GM19328 (cell line): Measurements from ENCODE around the gene STOML1.
"Not testable (repeated sequence)": the region's sequence is repeated elsewhere in the genome, so short reads cannot be mapped to it uniquely, and the experiment has no call there.

Experiments
- ATAC-seq: cut with Tn5 transposase; IDR thresholded peaks from one replicate; pipeline ENCODE4 v1.9.1; 2021; ENCODE audit warnings: mild to moderate bottlenecking, moderate library complexity; ENCODE audit not compliant: unreplicated experiment

Gene STOML1

DNA sequence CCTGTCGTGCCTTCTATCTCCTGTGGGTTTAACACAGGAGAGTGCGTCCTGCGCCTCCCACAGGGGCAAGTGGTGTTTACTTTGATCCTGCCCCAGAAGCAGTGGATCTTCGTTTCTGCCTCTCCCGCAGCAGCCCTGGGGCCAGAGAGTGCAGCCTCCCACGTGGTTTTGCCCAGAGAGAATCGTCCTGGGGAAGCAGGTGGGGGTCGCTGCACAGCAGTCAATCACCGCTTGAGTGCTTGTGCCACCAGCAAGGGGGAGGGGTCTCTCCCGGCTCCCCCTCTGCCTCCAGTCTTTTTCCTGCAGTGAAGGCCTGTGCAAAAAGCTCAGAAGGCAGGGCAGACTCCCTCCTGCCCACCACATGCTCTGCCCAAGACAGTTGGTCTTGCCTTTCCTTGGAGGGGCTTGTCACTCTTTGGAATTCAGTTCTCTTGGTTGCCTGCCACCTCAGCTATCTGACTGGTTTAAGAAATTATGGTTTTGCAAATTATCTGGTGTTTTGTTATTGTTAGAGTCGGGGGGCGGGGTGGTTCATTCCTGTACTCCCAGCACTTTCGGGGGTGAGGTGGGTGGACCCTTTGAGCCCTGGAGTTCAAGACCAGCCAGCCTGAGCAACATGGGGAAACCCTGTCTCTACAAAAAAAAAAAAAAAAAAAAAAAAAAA, 26.9 kb downstream of the STOML1 start:
- peak; percentile 21 for ATAC-seq

DNA sequence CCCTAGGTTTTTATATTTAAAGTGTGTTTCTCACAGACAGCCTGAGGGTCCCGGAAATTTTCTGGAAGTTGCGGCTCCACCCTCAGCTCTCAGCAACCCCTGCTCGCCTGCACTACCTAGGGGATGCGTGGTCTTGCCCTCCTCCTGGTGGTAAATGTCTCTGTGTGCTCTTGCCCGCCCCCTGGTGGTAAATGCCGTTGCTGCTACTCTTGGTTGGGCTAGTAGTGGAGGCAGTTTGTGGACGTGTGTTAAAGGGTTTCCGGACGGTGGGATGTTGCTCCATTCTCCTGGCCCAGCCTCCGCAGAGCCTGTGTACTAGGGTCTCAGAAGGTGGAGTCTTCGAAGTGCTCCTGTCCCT, 27.4 kb downstream of the STOML1 start:
- peak; percentile 53 for ATAC-seq

DNA sequence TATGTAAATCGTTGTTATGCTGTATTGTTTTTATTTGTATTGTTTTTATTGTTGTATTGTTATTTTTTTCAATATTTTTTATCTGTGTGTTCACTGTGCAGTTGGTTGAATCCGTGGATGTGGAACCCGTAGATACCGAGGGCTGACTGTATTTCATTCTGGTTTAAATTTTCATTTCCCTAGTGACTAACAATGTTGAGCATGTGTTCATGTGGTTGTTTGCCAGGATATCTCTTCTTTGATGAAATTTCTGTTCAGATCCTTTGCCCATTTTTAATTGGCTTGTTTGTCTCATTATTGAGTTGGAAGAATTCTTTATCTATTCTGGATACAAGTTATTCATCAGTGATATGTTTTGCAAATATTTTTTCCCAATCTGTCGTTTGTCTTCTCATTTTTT, 29.7 kb downstream of the STOML1 start:
- no peak for ATAC-seq

DNA sequence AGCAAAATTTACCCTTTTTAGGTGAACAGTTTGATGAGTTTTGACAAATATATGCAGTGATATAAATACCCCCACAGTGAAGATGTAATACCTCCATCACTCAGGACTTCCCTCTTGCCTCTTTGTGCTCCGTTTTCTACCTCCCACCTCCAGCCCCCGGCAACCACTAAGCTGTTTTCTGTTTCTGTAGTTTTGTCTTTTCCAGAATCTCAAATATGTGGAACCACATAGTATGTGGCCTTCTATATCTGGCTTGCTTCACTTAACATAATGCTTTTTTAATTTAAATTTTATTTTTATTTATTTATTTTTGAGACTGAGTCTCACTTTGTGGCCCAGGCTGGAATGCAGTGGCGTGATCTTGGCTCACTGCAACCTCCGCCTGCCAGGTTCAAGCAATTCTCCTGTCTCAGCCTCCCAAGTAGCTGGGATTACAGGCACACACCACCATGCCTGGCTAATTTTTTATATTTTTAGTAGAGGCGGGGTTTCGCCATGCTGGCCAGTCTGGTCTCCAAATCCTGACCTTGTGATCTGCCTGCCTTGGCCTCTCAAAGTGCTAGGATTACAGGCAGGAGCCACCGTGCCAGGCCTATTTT, 31.5 kb downstream of the STOML1 start:
- not testable (repeated sequence) for ATAC-seq

DNA sequence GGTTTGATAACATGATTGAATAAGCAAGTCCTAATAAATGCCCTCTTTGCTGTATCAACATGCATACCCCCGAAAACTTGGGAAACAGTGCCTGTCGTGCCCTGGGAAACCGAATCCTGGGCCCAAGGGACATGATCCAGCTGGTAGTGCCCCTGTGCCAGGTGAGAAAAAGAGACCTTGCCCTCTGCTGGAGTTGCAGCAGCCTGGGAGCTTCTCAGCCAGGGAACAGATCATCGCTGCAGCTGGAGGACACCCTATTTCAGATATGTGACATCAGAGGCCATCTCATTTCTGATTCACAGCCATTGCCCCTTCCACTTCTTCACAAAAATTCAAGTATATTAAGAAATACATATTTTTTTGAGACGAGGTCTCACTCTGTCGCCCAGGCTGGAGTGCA, 32.3 kb downstream of the STOML1 start:
- ATAC-seq, result no peak

DNA sequence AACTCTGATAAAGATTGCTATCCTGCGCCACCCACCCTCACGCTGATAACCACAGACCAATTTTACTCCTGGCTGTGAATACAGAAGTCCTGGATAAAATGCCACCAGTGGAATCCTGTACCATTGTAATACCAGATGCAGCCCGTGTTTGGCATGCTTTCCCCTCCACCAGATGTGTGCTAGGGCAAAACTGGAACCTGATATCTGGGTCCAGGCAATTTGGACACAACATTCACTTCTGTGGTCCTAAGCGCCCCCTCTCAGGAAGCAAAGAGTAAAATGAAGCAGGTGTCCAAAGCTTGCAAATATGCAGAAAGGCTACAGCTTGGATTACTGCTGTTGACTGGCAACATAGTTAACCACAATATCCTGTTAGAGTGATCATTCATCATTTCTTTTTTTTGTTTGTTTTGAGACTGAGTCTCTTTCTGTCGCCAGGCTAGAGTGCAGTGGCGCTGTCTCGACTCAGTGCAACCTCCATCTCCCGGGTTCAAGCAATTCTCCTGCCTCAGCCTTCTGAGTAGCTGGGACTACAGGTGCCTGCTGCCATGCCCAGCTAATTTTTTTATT, 33.0 kb downstream of the STOML1 start:
- ATAC-seq, result no peak

DNA sequence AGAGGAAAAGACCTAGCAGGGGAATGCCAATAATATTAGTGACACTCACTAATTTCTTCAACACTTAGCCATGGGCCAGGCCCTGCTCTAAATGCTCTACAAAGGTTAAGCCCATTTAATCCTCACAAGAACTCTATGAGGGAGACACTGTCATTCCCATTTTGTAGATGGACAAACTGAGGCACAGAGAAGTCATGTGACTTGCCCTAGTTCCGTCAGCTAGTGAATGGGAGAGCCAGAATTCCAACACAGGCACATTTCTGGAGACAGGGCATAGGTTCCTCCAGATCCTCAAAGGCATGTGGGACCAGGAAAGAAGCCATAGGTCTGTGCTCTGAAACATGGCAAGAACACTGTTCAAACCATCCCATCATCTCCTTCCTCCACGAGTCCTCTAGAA, 34.3 kb downstream of the STOML1 start:
- no peak for ATAC-seq

DNA sequence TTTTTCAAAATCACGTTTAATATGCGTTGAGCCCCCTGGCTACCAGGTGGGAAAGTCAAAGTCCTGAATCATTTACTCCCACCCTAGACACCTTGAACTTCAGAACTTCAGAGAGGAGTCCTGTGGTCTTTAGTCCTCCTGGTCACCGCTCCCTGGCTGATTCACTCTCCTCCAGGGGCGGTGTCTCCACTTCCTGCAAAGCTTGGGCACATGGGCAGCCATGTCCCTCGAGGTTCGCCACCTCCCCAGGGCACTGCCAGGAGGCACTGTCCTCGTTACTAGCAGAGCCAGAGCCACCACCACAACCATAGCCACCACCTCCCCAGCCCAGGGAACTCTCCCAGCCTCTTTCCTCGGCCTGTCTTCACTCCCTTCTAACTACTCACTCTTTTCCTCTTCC, 34.8 kb downstream of the STOML1 start:
- no peak for ATAC-seq

DNA sequence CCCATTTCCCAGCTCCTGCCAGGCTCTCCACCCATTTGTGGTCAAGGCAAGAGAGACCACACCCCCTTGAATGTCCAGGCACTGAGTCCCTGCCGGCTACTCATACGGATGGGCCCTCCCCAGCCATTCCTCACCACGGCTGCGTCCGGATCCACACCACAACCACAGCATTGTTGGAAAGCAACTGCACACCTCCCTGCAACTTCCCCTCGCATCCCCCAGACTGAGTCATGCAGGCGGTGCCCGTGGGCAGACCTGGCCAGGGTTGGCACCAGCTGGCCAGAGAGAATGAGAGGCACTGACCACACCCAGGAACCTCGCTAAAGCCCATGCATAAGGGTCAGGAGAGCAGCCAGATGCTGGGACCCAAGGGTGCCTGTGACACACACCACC, 35.4 kb downstream of the STOML1 start:
- ATAC-seq, result no peak

DNA sequence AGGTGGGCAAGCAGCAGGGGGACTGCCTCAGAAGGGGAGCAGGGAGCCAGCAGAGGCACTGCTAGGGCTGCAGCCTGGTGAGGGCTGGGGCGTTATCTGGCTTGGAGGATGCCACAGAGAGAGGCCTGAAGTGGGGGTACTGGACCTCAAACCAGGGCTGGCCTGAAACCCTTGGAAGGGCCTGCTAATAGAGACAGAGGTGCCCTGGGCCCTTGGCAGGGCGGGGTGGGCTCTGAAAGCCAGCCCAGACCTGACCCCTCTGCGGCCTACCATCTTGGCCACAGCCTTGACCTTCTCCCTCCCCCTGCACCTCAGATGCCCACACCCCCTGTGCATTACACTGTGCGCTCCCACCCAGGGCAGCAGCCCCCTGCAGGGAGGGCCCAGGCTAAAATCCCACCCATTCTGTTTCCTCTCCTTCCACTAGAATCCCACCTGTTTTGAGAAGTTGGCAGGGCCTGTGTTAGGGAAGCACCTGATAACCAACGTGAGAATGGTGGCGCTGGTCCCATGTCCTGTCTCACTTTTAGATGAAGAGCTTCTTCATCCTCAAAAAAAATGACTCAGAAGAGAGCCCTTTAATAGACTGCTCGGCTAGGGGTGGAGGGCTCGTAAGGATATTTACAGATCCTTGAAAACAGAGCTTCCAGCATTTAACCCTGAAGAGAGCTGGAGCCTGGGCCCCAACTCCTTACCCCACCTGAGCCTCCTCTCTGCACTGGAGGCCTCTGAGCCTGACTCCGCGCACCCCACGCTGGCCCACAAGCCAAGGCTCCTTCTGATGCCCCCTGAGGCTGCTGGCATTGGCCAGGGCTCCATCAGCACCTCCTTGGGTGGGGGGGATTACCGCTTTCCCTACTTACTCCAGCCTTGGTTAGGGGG, 36.0 kb downstream of the STOML1 start:
- ATAC-seq, result no peak

DNA sequence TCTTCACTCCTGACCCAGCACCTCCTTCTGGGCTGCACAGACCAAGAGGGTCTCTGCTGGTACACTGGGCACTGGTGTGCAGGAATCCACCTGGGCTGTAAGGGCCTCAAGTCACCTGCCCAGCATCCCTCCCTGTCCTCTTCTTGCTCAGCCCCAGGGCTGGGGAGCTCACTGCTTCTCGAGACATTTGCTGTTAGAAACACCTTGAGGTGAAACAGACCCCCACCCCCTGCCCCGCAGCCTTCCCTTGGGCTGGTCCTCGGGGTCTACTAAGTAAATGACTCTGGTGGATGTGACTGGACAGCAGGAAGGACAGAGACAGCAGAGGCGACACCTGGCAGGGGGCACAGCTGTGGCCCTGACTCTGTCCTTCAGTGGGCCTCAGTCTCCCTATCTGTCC, 36.8 kb downstream of the STOML1 start:
- ATAC-seq, result no peak

DNA sequence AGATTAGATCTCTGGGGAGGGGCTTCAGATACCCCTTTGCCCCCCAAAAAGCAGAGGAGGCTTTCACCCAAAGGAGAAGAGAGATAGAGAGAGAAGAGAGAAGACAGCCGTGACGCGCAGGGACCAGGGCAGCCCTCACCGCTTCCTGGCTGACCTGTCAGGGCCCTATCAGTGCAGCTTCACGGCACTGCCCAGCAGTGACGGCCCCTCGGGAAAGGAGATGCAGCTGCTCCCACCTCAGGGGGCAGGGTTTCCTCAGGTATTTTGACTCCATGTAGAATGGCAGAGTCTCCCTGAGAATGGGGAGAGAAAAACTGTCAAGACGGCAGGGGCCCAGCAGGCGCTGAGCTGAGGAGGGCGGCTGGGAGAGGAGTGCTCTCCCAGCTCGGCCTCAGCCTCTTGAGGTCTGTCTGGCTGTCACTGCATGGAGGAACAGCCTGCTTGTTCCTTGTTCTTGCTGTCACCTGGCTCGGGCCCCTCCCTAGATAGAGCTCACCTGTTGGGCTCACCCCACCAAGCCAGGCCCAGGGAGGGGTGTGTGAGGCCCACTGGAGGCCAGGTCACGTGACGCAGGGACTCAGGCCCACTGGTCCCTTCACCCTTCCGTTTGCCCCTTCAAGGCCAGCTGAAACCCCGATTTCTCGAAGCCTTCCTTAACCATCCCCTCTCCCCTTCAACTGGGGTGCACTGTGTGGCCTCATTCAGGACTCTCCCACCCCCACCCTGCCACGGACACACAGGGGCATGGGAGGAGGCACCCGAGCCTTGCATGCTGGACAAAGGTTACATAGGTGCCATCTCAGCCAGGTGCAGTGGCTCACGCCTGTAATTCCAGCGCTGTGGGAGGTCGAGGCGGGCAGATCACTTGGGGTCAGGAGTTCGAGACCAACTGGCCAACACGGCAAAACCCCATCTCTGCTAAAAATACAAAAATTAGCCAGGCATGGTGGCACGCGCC, 37.6 kb downstream of the STOML1 start:
- no peak for ATAC-seq

DNA sequence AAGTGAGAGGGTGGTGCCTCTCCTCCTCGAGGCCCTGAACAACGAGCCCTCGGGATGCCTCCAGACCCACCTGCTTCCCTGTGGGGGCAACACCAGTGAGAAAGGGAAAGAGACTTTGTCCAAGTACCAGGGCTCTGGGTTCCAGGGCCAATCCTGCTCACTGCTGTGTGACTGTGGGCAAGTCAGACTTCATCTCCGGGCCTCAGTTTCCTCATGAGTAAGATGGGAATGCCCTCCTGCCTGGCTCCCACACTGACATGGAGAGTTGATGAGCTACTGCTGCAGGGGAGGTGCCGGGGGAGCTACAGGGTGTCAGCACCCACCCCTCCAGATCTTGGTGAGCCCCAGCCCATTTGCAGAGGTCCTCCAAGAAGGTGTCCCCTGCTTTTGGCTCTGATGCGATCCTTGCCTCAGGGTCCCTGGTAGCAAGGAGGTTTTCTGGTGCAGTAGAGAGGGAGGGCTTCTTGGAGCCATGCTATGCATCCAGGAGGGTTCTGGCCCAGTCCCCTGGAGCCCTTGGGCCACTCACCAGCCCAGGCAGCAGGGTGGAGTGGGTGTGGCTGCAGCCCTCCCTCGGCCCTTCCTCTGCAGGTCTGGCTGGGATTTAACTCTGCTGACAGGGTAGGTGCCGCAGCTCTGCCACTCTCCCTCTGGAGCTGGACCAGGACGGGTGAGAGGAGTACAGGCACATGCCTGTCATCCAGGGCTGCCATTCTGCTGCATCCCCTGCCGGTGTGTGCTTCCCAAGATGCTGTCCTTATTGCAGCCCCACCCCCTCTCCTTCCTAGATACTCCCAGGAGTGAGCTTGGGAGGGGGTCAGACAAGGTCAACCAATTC, 39.0 kb downstream of the STOML1 start:
- no peak for ATAC-seq

DNA sequence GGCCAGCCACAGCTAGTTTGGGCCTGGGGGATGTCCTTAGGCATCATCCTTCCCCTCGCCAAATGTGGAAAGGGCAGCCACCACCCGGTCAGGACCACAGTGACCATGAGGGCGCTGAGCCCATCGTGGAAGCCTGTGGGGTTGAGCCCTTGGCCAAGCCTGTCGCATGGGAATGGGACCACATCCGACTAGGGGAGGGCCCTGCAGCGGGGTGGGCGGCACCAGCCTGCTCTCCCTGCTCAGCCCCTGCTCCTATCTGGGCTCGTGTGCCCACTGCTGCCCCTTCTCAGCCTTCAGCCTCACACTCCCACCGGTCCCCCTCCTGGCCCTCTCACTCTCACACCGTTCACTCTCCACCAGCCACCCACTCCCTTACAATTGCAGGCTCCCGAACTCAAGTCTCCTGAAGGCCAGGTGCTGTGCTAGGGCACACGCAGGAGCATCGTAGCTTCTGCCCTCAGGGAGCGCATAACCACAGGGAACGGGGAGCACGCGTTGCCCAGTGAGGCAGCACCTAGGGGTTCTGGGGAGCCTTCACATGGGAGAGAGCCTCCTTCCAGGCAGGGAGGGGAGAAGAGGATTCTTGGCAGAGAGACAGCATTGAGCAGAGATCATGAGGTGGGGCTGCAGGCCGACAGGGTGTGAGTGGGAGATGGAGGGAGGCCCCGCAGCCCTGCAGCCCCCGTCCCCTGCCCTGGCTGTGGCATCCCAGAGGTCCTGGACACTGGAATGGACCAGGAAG, 39.8 kb downstream of the STOML1 start:
- ATAC-seq, result no peak

DNA sequence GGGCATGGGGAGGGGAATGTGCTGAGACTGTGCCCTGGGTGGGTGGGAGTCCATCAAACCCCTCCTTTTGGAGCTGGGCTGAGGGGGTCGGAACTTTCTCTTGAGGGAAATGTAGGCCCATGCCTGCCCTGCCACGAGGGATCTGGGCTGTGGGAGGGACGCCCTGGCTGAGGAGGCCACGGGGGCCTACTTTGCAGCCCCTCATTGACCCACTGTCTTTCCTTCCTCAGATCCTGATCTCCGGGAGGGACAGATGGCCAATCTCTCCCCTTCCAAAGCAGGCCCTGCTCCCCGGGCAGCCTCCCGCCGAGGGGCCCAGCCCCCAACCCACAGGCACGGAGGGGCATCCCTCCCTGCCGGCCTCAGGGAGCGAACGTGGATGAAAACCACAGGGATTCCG, 40.5 kb downstream of the STOML1 start:
- ATAC-seq, result no peak

DNA sequence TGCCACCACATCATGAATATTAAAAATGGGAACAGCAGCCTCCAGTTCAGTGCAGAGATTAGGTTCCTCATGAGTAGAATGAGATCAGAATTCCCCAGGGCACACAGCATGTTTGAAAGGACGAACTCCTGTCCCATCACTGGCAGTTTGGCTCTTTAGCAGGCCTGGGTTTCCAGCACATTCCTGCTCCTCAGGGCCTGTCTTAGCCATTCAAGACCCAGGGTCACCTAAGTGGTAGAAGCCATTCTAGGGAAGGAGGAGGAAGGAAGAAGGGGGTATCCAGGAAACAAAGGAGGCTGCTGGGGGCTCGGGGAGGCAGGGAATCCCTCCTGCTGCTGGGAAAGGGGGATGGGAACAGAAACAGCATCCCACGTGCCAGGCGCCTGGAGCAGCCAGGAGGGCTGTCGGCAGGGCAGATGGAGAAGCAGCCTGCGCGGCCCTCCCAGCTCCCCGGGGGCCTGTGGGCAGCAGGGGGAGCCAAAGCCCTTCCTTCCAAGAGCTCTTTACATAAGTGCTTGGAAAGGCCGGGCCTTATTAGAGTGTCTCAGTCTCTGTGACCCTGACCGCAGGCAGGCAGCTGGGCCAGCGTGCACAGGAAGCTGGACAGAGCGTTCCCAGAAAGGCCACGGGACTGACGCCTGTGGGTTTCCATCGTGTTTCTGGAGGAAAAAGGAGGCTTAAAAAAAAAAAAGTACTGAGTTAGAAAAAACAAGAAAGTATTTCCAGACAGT, 41.1 kb downstream of the STOML1 start:
- no peak for ATAC-seq

DNA sequence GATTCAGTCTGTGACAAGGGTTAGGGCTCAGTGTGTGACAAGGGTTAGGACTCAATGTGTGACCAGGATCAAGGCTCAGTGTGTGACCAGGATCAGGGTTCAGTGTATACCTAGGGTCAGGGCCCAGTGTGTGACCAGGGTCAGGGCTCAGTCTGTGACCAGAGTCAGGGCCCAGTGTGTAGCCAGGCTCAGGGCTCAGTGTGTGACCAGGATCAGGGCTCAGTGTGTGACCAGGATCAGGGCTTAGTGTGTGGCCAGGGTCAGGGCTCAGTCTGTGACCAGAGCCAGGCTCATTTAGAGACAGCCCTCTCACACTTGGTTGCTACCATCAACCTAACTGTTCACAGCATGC, 41.6 kb downstream of the STOML1 start:
- ATAC-seq, result no peak

DNA sequence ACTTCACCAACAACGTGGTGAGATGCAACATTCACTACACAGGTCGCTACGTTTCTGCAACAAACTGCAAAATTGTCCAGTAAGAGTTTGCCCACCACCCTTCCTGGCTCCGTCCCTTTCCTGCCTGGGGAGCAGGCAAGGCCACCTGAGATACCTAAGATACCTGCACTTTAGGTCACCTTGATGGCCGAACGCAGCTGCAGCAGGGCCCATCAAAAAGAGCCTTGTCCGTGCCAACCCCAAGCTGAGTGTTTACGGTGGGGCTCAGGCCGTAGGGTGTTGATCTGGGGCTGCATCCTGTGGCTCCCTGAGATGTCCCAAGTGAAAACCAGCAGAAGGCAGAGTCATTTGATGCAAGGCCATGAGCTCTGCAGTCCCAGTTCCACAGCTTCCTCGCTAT, 42.6 kb downstream of the STOML1 start:
- no peak for ATAC-seq

DNA sequence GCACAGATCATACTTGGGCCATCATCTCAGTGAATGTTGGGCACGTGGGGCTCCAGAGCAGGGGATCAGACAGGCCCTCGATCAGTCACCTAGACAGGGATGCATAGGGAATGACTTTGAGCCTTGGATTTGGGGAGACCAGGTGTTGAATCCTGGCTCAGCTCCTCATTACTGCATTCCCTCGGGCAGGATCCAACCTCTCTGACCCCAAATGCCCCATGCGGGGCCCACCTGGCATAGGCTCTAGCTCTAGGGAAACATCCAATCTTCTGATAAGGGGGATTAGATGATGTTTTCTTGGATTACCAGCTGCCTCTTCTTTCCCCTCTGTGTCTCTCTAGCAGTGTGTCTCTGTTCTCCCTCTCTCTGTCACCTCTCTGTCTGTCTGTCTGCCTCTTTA, 43.1 kb downstream of the STOML1 start:
- ATAC-seq, result no peak
